Neural cell (in vitro differentiated cells): ENCODE data around the gene DYRK2.

Experiments used
- EP300 ChIP-seq: fragments of 450-650 bp; conservative IDR thresholded peaks from 2 replicates; pipeline ENCODE4 v1.6.1; 2014; ENCODE audit warnings: antibody characterized with exemption, mild to moderate bottlenecking, moderate library complexity; ENCODE audit not compliant: poor library complexity, severe bottlenecking
- EZH2 ChIP-seq: fragments of 200-600, 300-800 bp; shearing (Covaris generic), sonication (generic); IDR thresholded peaks from 2 replicates; pipeline ENCODE4 v1.6.1; 2014; ENCODE audit warnings: antibody characterized with exemption, low read length, borderline replicate concordance, mild to moderate bottlenecking; ENCODE audit not compliant: insufficient read depth, poor library complexity, severe bottlenecking
- MXI1 ChIP-seq: fragments of 450-650 bp; conservative IDR thresholded peaks from 2 replicates; pipeline ENCODE4 v1.6.1; 2014; ENCODE audit warnings: antibody characterized with exemption, mild to moderate bottlenecking; ENCODE audit not compliant: poor library complexity, severe bottlenecking
- POLR2AphosphoS5 ChIP-seq: IDR thresholded peaks from 2 replicates; pipeline ENCODE4 v1.6.1; 2012
- SMC3 ChIP-seq: fragments of 450-650 bp; conservative IDR thresholded peaks from 2 replicates; pipeline ENCODE4 v1.6.1; 2014; ENCODE audit warnings: antibody characterized with exemption, mild to moderate bottlenecking, moderate library complexity; ENCODE audit not compliant: poor library complexity
- TAF1 ChIP-seq: IDR thresholded peaks from 2 replicates; pipeline ENCODE4 v1.6.1; 2012; ENCODE audit warnings: low read depth
- TF ChIP-seq, protein P1 (sequence below): fragments of 450-650 bp; IDR thresholded peaks from 2 replicates; pipeline ENCODE4 v1.5.1; 2014; ENCODE audit warnings: antibody characterized with exemption, mild to moderate bottlenecking, moderate library complexity; ENCODE audit not compliant: poor library complexity, severe bottlenecking
- TF ChIP-seq, protein P2 (sequence below): IDR thresholded peaks from 2 replicates; pipeline ENCODE4 v1.6.1; 2012; ENCODE audit warnings: borderline replicate concordance

DNA sequence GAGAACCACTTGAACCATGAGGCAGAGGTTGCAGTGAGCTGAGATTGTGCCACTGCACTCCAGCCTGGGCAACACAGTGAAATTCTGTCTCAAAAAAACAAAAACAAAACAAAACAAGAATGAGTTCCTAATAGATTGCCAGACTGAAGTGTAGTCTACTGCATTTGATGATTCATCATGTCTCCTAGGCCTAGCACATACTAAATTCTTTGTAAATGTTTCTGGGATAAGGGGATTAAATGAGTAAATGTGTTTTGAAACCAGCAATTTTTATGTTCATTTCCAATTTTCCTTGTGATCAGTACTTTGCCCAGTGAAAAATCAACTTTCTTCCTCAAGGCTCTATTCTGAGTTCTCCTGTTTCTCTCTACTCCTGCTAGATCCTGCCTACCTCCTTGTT lies 2.9 kb upstream of the DYRK2 start:
- TF ChIP-seq, protein P1, sequence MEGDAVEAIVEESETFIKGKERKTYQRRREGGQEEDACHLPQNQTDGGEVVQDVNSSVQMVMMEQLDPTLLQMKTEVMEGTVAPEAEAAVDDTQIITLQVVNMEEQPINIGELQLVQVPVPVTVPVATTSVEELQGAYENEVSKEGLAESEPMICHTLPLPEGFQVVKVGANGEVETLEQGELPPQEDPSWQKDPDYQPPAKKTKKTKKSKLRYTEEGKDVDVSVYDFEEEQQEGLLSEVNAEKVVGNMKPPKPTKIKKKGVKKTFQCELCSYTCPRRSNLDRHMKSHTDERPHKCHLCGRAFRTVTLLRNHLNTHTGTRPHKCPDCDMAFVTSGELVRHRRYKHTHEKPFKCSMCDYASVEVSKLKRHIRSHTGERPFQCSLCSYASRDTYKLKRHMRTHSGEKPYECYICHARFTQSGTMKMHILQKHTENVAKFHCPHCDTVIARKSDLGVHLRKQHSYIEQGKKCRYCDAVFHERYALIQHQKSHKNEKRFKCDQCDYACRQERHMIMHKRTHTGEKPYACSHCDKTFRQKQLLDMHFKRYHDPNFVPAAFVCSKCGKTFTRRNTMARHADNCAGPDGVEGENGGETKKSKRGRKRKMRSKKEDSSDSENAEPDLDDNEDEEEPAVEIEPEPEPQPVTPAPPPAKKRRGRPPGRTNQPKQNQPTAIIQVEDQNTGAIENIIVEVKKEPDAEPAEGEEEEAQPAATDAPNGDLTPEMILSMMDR, result no peak
- TF ChIP-seq, protein P2, sequence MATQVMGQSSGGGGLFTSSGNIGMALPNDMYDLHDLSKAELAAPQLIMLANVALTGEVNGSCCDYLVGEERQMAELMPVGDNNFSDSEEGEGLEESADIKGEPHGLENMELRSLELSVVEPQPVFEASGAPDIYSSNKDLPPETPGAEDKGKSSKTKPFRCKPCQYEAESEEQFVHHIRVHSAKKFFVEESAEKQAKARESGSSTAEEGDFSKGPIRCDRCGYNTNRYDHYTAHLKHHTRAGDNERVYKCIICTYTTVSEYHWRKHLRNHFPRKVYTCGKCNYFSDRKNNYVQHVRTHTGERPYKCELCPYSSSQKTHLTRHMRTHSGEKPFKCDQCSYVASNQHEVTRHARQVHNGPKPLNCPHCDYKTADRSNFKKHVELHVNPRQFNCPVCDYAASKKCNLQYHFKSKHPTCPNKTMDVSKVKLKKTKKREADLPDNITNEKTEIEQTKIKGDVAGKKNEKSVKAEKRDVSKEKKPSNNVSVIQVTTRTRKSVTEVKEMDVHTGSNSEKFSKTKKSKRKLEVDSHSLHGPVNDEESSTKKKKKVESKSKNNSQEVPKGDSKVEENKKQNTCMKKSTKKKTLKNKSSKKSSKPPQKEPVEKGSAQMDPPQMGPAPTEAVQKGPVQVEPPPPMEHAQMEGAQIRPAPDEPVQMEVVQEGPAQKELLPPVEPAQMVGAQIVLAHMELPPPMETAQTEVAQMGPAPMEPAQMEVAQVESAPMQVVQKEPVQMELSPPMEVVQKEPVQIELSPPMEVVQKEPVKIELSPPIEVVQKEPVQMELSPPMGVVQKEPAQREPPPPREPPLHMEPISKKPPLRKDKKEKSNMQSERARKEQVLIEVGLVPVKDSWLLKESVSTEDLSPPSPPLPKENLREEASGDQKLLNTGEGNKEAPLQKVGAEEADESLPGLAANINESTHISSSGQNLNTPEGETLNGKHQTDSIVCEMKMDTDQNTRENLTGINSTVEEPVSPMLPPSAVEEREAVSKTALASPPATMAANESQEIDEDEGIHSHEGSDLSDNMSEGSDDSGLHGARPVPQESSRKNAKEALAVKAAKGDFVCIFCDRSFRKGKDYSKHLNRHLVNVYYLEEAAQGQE, result no peak
- no peak for TF ChIP-seq POLR2AphosphoS5
- no peak for TF ChIP-seq MXI1
- TF ChIP-seq EZH2, result no peak
- no peak for TF ChIP-seq SMC3
- no peak for TF ChIP-seq EP300
- no peak for TF ChIP-seq TAF1
